Stimulated activated CD8-positive, alpha-beta memory T cell treated with anti-CD3 and anti-CD28 coated beads, Interleukin-7, amount 100 ng/mL, for 48 hours (primary cell): ENCODE data around the gene ZFP92.

Experiments
- DNase-seq, 2 donors: peaks; one replicate each; pipeline ENCODE4 v3.0.0-alpha.2; 2020; ENCODE audit warnings: low read depth in 1 of 2; ENCODE audit errors: extremely low read depth in 1 of 2

Gene ZFP92

GRCh38 chrX:153454901-153455550, 43.8 kb downstream of the ZFP92 start:
- DNase-seq: no peak

GRCh38 chrX:153455571-153455970, 44.3 kb downstream of the ZFP92 start:
- DNase-seq: no peak

- DNase-seq: no peak
These were observed 44.9 kb downstream of the ZFP92 start for GRCh38 chrX:153456161-153456560.

GRCh38 chrX:153456704-153457103, 45.4 kb downstream of the ZFP92 start:
- no peak for DNase-seq

GRCh38 chrX:153457136-153457825, 46.0 kb downstream of the ZFP92 start:
- DNase-seq: no peak

- no peak for DNase-seq
These were observed 46.7 kb downstream of the ZFP92 start for GRCh38 chrX:153457827-153458466.

GRCh38 chrX:153458476-153458875, 47.2 kb downstream of the ZFP92 start:
- DNase-seq: no peak

GRCh38 chrX:153459986-153460385, 48.7 kb downstream of the ZFP92 start:
- DNase-seq: no peak

GRCh38 chrX:153460826-153461225, 49.6 kb downstream of the ZFP92 start:
- peak in 1 of 2 donors; percentile 6 for DNase-seq
